ENCODE measurements around the gene PGBD5. TPM values are rescaled to one million over a fixed set of nuclear protein-coding genes. Genes with fewer than 3 reads are reported as not detected.

PGBD5 gene
- total and polyA plus RNA-seq, 2 of the 13 experiments (the other 11 are each of a cell fraction or from before 2014, with no cell fraction given) = 0.04 to 0.13 TPM

- whole genome bisulfite sequencing (ENCODE audit: low lambda C conversion rate) = 11% methylated on average over 8 of the region's 8 CpGs
- POLR2A ChIA-PET = no interaction called here
- 0 out of 2 replicates have a peak, but pooled peaks have one; percentile 28 for TF ChIP-seq ZNF263 (CRISPR knock-in tag; IDR thresholded peaks at IDR 0.05)
- no peak for TF ChIP-seq ZNF414 (CRISPR knock-in tag; IDR thresholded peaks at IDR 0.05)
- no peak for TF ChIP-seq ZKSCAN1 (IDR thresholded peaks at IDR 0.05; ENCODE audit: low read length)
- no peaks in the 10 kb centered on the region for H3K9me3 ChIP-seq (ENCODE audit: low read length)
- no peaks in the 10 kb centered on the region for H3K79me2 ChIP-seq (ENCODE audit: insufficient read depth, low read length)
- ATAC-seq = no peak
- CTCF ChIA-PET (ENCODE audit: low intra/inter-chr PET ratio, low total read pairs) = no interaction called here
- in situ Hi-C loops (cut with HindIII; ENCODE audit: extremely low pct_ligation_motif_present, low pct_unique_long_range_greater_than_20kb) = no loop called here
- no peaks in the 10 kb centered on the region for H3K36me3 ChIP-seq (replicated peaks in 1 of 2; ENCODE audit: control insufficient read depth in 1 of 2, insufficient read depth in 2 of 2, low read length in 2 of 2)
- intact Hi-C loops (cut with micrococcal nuclease; ENCODE audit: unreplicated experiment) = no loop called here
- H3K27me3 ChIP-seq (ENCODE audit: control insufficient read depth in 1 of 2, insufficient read depth in 2 of 2, low read length in 2 of 2) = peaks cover 1 to 12% of the 10 kb centered on the region in 2 experiments; a peak in 3 of 5 replicates
- BruUV-seq (replicated peaks) = no TSS peak
- H2AFZ ChIP-seq (ENCODE audit: low read length) = no peak overlapping the region
- H3K4me3 ChIP-seq (replicated peaks in 1 of 3; ENCODE audit: insufficient read depth in 1 of 3, low read depth in 2 of 3, low read length in 3 of 3) = no peak overlapping the region
- no peaks in the 10 kb centered on the region for H3K4me1 ChIP-seq (ENCODE audit: insufficient read depth, low read length)
- no peak for FAIRE-seq
- no peak overlapping the region for H3K27ac ChIP-seq (ENCODE audit: extremely low read length, insufficient read depth, low read length)
- no peak overlapping the region for H3K4me2 ChIP-seq (ENCODE audit: low read depth, low read length)
- no peak for DNase-seq (ENCODE audit: low spot score)
- H4K20me1 ChIP-seq (ENCODE audit: insufficient read depth, low read length) = no peaks in the 10 kb centered on the region
- H3K9ac ChIP-seq (ENCODE audit: insufficient read depth, low read depth, low read length) = no peak overlapping the region
These were observed 31.4 kb downstream of the PGBD5 start for GRCh38 chr1:230394741-230395140.

GRCh38 chr1:230394134-230394533 lies 32.0 kb downstream of the PGBD5 start:
- ChIA-PET POLR2A (no interaction called here), CTCF (ENCODE audit: low intra/inter-chr PET ratio, low total read pairs) (no interaction called here)
- ATAC-seq (no peak), DNase-seq (ENCODE audit: low spot score) (no peak), FAIRE-seq (no peak)
- BruUV-seq (replicated peaks) = no TSS peak
- Histone ChIP-seq H3K79me2 (ENCODE audit: insufficient read depth, low read length) (no peaks in the 10 kb centered on the region), H3K4me2 (ENCODE audit: low read depth, low read length) (no peak overlapping the region), H2AFZ (ENCODE audit: low read length) (no peak overlapping the region), H3K4me3 (replicated peaks in 1 of 3; ENCODE audit: insufficient read depth in 1 of 3, low read depth in 2 of 3, low read length in 3 of 3) (no peak overlapping the region), H3K4me1 (ENCODE audit: insufficient read depth, low read length) (no peaks in the 10 kb centered on the region), H3K27ac (ENCODE audit: extremely low read length, insufficient read depth, low read length) (no peak overlapping the region), H4K20me1 (ENCODE audit: insufficient read depth, low read length) (no peaks in the 10 kb centered on the region), H3K36me3 (replicated peaks in 1 of 2; ENCODE audit: control insufficient read depth in 1 of 2, insufficient read depth in 2 of 2, low read length in 2 of 2) (no peaks in the 10 kb centered on the region), H3K9me3 (ENCODE audit: low read length) (no peaks in the 10 kb centered on the region), H3K27me3 (ENCODE audit: control insufficient read depth in 1 of 2, insufficient read depth in 2 of 2, low read length in 2 of 2) (peaks cover 1 to 12% of the 10 kb centered on the region in 2 experiments; a peak in 3 of 5 replicates), H3K9ac (ENCODE audit: insufficient read depth, low read depth, low read length) (no peak overlapping the region)
- intact Hi-C loops (cut with micrococcal nuclease; ENCODE audit: unreplicated experiment) (no loop called here), in situ Hi-C loops (cut with HindIII; ENCODE audit: extremely low pct_ligation_motif_present, low pct_unique_long_range_greater_than_20kb) (no loop called here)
- 26% methylated on average over 7 of the region's 7 CpGs for WGBS (ENCODE audit: low lambda C conversion rate)
- TF ChIP-seq POGK (CRISPR knock-in tag; conservative IDR thresholded peaks at IDR 0.05) = no peak
- TF ChIP-seq ZNF263 (CRISPR knock-in tag; IDR thresholded peaks at IDR 0.05) = peak; percentile 39; the same call in 1 of the 2 replicates
